Activated CD8-positive, alpha-beta memory T cell treated with anti-CD3 and anti-CD28 coated beads for 1 hour (primary cell): ENCODE results near the gene SEC61G.

ENCODE experiments used
- DNase-seq, 2 donors: peaks; one replicate each; pipeline ENCODE4 v3.0.0-alpha.2; 2020; ENCODE audit warnings: low read depth in 1 of 2; ENCODE audit errors: extremely low read depth in 1 of 2

The SEC61G gene

GRCh38 chr7:54769203-54769602 lies 10.2 kb upstream of the SEC61G start:
- no peak for DNase-seq

GRCh38 chr7:54764861-54765260 lies 5.8 kb upstream of the SEC61G start:
- no peak for DNase-seq

DNA sequence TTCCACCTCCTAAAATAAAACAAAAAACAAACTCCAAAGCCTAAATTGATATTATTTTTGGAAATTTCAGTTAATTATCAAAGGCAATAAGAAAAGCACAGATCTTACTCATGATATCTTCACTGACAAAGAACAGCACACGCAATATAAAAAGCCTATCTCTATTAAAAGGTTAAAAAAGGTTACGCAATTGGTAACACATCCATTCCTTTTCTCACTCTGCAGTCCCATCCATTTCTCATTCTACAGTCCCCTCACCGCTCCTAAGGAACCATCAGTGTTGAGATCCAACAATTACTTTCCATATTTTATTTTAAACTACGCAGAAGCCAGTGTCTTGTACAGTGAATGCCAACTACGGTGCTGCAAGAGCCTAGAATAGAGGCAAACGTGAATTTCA lies 1.3 kb downstream of the SEC61G start:
- no peak for DNase-seq

DNA sequence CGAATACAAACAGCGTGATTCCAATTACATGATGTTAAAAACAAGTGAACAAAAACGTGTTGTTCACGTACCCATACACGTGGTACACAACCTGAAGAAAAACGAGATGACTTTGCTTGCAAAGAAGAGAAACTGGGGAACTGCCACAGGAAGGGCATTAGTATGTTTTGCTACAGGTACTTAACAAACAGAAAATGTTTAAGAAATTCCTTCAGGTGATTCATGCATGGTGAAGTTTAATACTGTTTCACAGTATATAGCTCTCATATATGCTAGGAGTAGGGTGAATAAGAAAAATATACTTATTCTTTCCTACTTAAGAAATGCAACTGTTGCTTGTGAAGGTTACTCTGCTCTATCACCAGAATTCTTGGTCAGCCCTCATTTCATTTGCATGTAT lies 9.8 kb downstream of the SEC61G start:
- no peak for DNase-seq

DNA sequence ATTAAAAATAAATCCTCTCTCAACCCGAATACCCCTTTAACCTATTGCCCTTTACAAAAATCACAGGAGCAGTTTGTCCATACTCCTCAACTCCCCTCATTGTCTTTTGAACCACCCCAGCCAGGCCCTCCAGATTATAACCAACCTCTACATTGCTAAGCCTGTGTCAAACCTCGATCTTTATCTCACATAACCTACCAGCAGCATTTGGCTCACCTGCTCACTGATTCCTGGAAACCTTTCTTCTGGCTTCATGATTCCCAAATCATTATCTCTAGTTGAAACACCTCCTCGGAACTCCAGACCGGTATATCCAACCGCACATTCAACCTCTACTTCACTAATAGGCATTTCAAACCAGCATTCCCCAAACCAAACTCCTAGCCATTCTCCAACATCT lies 11.8 kb downstream of the SEC61G start:
- no peak for DNase-seq

DNA sequence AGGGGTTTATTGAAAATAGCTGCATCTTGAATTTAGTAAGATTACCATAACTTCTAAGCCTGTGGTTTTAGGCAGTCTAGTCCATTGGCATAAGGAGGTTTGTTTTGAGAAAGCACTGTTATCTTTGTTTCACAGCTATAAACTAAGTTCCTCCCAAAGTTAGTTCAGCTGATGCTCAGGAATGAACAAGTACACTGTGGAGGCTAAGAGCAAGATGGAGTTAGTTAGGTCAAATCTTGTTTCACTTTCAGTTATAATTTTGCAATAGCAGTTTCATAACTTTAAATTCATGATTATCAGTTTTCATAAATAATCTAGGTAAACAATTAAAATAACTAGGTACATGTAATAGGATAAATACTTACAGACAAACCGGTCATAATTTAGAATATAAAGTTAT lies 15.4 kb downstream of the SEC61G start:
- DNase-seq: no peak

DNA sequence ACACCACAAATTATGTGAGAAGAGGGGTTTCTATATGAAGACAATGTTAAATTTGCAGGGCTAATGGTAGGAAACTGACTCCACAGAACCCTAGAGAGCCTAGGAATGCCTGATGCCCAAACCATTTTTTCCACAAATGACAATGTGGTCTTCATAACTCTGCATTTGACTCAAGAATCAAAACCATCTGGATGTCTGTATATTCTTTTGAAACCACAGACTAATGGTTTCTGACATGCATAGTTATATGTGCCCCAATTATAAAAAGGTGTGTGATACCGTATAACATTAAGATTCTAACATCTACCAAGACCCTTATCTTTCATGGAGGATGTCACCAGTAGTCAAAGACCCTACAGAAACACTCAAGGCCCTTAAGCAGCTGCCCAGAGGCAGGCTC lies 20.3 kb downstream of the SEC61G start:
- DNase-seq: no peak

DNA sequence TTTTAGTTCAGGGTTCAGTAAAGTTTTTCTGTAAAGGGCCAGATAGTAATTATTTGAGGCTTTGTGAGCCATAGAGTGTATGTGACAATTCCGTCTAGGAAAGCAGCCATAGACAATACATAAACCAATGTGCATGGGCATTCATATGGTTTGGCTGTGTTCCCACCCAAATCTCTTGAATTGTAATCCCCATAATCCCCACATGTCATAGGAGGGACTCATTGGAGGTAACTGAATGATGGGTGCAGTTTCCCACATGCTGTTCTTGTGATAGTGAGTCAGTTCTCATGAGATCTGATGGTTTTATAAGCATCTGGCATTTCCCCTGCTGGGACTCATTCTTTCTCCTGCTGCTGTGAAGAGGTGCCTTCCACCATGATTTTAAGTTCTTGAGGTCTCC lies 29.9 kb downstream of the SEC61G start:
- no peak for DNase-seq

DNA sequence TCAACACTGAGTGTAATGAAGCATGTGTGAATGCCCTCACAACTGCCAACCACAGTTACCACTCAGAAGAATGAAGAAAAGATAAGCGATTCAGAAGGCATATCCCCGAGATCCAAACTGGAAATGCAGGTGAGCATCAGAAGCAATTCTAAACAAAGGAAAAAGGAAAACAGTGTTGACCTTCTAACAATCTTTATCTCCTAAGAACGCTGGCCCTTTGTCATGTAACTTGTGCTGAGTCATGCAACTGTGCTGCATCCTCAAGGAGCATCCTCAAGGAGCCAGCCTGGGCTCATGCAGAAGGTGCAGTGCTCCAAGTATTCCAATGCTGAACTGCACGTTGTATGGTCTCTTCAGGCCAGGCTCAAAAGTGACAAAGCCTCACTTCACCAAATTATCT lies 30.6 kb downstream of the SEC61G start:
- DNase-seq: no peak

DNA sequence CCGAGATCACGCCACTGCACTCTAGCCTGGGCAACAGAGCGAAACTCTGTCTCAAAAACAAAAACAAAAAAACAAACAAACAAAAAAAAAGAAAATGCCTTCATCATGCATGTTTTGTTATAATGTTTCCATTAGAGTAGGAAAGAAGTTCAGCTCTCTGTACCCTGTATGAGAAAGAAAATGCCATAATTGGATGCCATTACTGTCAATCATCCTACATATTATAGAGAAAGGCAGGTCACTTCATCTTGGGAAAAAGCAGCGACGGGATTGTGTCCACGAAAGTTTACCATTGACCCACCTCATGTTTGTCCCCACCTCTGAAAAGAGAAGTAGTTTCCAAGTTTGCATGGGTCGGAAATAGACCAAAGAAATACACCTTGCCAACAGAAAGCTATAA lies 33.8 kb downstream of the SEC61G start:
- DNase-seq: no peak

DNA sequence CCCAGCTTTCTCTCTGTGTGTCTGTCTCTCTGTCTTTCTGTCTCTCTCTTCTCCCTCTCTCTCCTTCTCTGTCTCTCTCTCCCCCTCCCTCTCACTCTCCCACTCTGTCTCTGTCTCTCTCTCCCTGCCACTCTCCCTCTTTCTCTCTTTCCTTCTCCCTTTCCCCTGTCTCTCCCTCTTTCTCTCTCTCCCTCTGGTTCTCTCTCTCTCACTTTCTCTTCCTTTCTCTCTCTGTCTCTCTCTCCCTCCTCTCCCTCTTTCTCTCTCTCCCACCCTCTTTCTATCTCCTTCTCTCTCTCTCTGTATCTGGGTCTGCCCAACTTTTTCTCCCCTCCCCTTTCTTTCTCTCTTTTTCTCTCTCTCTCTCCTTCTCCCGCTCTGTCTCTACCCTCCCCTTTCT lies 36.5 kb downstream of the SEC61G start:
- no peak for DNase-seq

GRCh38 chr7:54722026-54722425 lies 37.0 kb downstream of the SEC61G start:
- DNase-seq: no peak

GRCh38 chr7:54719974-54720373 lies 39.0 kb downstream of the SEC61G start:
- DNase-seq: no peak

DNA sequence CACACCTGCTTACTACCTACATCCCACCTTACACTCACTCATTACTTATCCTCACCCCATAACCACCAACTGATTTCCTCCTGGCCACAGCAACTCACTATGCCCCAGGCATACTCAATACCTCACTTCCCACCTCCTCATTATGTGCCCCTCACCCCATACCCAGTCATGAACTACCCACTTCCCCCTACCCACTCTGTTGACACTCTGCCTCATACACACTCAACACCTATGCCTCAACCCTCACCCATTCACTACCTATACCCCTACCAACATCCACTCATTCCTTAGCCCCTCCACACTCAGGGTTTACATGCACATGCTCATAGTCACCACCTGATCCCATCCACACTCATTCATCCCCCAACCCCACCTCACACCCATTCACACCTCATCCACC lies 39.6 kb downstream of the SEC61G start:
- no peak for DNase-seq

DNA sequence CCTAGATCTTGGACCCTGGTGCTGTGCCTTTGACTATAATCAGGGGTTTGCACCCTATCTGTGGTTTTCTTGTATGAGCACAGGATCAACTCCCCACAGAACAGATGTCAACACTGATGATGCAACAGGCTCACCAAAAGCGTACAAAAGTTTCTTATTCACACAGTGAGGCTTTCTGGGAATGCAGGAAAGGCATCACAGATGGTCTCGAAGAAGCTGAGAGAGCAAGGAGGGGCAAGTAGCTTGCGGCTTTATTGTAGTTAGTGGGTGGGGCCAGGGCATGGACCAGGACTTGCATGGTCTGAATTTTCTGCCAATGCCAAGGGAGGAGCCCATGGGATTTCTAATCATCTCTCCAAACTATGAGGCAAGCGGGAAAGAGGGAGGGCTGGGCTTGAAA lies 46.2 kb downstream of the SEC61G start:
- DNase-seq: no peak

DNA sequence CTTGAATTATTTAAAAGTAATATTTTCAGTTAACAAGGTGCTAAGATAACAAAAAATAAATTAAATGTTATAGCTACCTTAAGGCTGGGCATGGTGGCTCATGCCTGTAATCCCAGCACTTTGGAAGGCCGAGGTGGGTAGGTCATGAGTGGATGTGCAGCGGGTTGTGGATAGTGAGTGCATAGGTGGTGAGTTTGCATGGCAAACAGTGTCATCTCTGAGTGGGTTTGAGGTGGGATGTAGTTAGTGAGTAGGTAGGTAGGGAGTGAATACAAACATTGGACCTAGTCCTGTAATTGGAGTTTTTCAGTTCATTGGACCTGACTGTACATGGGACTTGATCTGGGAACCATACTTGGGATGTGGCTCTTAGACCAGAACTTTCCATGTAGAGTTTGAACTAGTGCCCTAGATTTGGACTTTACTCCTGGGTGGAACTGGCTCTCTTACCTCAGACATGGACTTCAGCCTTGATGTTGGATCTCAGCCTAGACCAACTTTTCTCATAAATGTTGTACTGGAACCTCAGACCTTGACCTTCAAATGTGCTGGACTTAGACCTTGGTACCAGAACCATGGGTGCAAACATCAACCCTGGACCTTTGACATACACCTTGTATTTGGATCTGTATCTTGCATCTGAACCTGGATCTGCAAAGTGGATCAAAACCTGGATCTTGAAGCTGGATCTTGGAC lies 47.0 kb downstream of the SEC61G start:
- no peak for DNase-seq

GRCh38 chr7:54709283-54709682 lies 49.7 kb downstream of the SEC61G start:
- no peak for DNase-seq

- DNase-seq: no peak
These were observed 53.6 kb downstream of the SEC61G start for GRCh38 chr7:54705436-54705835.

GRCh38 chr7:54704851-54705250 lies 54.2 kb downstream of the SEC61G start:
- no peak for DNase-seq
